AG09309 (cell line): Measurements from ENCODE around the gene CORO6.
"Not testable (repeated sequence)": the region's sequence is repeated elsewhere in the genome, so short reads cannot be mapped to it uniquely, and the experiment has no call there.

ENCODE experiments used
- DNase-seq: peaks from one replicate; pipeline ENCODE4 v3.0.0-alpha.2; 2010; ENCODE audit warnings: low read depth
- H3K4me3 ChIP-seq: 2 replicates; pipeline ENCODE4 v1.5.1; 2011; ENCODE audit warnings: mild to moderate bottlenecking, low read depth, low read length, moderate library complexity; ENCODE audit not compliant: control insufficient read depth
- TF ChIP-seq, protein P1 (sequence below): IDR thresholded peaks from 2 replicates; pipeline ENCODE4 v1.5.1; 2011; ENCODE audit warnings: mild to moderate bottlenecking, low read depth, low read length, inconsistent platforms; ENCODE audit not compliant: insufficient read depth, control insufficient read depth; ENCODE audit errors: missing control alignments

Gene CORO6

GRCh38 chr17:29663155-29663554 is 40.4 kb upstream of the CORO6 start:
- TF ChIP-seq, protein P1, sequence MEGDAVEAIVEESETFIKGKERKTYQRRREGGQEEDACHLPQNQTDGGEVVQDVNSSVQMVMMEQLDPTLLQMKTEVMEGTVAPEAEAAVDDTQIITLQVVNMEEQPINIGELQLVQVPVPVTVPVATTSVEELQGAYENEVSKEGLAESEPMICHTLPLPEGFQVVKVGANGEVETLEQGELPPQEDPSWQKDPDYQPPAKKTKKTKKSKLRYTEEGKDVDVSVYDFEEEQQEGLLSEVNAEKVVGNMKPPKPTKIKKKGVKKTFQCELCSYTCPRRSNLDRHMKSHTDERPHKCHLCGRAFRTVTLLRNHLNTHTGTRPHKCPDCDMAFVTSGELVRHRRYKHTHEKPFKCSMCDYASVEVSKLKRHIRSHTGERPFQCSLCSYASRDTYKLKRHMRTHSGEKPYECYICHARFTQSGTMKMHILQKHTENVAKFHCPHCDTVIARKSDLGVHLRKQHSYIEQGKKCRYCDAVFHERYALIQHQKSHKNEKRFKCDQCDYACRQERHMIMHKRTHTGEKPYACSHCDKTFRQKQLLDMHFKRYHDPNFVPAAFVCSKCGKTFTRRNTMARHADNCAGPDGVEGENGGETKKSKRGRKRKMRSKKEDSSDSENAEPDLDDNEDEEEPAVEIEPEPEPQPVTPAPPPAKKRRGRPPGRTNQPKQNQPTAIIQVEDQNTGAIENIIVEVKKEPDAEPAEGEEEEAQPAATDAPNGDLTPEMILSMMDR, result no peak
- no peak for DNase-seq
- H3K4me3 ChIP-seq, result no peak overlapping the region

DNA sequence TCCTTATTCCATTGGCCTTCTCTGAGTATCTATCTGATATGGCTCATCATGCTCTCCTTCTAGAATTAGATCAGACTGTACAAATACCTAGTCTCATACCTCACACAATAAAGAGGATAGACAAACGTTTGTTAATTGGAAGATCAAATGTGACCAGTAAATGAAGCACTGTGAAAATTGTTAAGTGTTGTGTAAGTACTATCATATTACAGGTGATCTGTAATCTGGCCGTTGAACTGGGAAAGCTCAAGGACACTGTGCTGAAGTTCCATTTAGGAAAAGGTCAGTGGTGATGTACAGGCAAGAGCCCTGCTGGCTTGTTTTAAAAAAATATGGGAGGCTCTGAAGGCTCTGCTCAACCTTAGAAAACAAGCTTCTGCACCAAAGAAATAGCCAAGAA is 38.5 kb upstream of the CORO6 start:
- no peak for DNase-seq
- TF ChIP-seq, protein P1, result no peak

GRCh38 chr17:29659155-29659554 is 36.4 kb upstream of the CORO6 start:
- DNase-seq, result no peak
- H3K4me3 ChIP-seq, result no peak overlapping the region
- TF ChIP-seq, protein P1, result no peak

More for the DNA sequence above, 38.5 kb upstream of the CORO6 start:
- no peak overlapping the region for H3K4me3 ChIP-seq

DNA sequence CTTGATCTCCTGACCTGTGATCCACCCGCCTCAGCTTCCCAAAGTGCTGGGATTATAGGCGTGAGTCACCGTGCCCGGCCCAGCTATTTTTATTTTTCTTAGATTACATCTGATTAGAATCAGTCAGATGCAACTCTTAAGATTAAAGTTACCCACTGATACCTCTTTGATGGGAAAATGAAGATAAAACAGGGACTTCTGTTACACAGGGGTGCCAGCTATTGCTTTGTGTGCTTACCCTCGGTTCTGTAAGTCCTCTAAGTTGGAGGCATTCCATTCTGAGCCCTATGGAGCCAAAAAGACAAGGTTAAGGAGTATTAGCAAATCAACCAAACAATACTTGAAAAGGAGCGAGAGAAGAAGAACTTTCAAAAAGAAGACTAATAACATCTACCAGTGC is 32.6 kb upstream of the CORO6 start:
- no peak for DNase-seq
- H3K4me3 ChIP-seq, result no peak overlapping the region
- TF ChIP-seq, protein P1, result no peak

GRCh38 chr17:29653995-29654714 is 31.4 kb upstream of the CORO6 start:
- no peak overlapping the region for H3K4me3 ChIP-seq
- no peak for DNase-seq
- TF ChIP-seq, protein P1, result no peak

GRCh38 chr17:29652976-29653375 is 30.3 kb upstream of the CORO6 start:
- TF ChIP-seq, protein P1, result no peak
- H3K4me3 ChIP-seq, result no peak overlapping the region
- no peak for DNase-seq

DNA sequence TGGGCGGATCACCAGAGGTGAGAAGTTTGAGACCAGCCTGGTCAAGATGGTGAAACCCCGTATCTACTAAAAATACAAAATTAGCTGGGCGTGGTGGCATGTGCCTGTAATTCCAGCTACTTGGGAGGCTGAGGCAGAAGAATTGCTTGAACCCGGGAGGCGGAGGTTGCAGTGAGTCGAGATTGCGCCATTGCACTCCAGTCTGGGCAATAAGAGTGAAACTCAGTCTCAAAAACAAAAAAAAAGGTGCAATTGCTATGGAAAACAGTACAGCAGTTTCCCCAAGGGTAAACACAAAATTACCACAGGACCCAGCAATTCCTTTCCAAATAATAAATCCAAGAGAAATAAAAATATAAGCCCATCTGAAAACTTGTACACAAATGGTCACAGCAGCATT is 29.2 kb upstream of the CORO6 start:
- DNase-seq, H3K4me3 ChIP-seq: not testable (repeated sequence)
